GM06990 (cell line): ENCODE results near the gene CNIH3.

Experiments used
- DNase-seq: peaks from one replicate; pipeline ENCODE4 v3.0.0-alpha.2; 2011; ENCODE audit not compliant: insufficient read length; ENCODE audit errors: extremely low read depth
- H3K27me3 ChIP-seq: replicated peaks from 2 replicates; pipeline ENCODE4 v1.6.0; 2011; ENCODE audit warnings: low read length; ENCODE audit not compliant: control insufficient read depth, insufficient read depth
- H3K36me3 ChIP-seq: 2 replicates; pipeline ENCODE4 v1.5.1; 2011; ENCODE audit warnings: low read length; ENCODE audit not compliant: control insufficient read depth, insufficient read depth
- H3K4me3 ChIP-seq: replicated peaks from 2 replicates; pipeline ENCODE4 v1.5.1; 2011; ENCODE audit warnings: low read depth, mild to moderate bottlenecking, control low read depth, low read length
- TF ChIP-seq, protein P1 (sequence below): IDR thresholded peaks from 2 replicates; pipeline ENCODE4 v1.5.1; 2011; ENCODE audit warnings: low read length, control low read depth, mild to moderate bottlenecking, inconsistent platforms; ENCODE audit not compliant: insufficient read depth, poor library complexity, severe bottlenecking

Gene CNIH3

DNA sequence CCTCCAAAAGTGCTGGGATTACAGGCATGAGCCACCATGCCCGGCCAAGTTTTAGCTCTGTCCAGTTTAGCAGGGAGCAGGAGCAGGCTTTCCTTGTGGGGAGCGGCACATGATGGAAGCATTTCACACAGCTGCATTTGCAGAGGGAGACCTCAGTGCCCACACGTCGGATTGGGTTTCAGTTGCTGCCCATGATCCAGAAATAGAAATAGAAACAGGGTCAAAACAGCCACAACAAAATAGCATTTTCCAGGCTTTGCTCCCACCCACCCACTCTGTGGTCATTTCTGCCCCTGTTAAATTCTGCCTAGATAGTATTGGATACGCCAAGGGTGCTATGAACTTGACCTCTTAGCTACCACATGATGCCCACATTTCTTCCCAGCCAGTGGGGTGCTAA, 128.4 kb downstream of the CNIH3 start:
- TF ChIP-seq, protein P1, sequence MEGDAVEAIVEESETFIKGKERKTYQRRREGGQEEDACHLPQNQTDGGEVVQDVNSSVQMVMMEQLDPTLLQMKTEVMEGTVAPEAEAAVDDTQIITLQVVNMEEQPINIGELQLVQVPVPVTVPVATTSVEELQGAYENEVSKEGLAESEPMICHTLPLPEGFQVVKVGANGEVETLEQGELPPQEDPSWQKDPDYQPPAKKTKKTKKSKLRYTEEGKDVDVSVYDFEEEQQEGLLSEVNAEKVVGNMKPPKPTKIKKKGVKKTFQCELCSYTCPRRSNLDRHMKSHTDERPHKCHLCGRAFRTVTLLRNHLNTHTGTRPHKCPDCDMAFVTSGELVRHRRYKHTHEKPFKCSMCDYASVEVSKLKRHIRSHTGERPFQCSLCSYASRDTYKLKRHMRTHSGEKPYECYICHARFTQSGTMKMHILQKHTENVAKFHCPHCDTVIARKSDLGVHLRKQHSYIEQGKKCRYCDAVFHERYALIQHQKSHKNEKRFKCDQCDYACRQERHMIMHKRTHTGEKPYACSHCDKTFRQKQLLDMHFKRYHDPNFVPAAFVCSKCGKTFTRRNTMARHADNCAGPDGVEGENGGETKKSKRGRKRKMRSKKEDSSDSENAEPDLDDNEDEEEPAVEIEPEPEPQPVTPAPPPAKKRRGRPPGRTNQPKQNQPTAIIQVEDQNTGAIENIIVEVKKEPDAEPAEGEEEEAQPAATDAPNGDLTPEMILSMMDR: no peak
- no peak overlapping the region for H3K4me3 ChIP-seq
- H3K36me3 ChIP-seq: no peaks in the 10 kb centered on the region
- H3K27me3 ChIP-seq: no peaks in the 10 kb centered on the region
- DNase-seq: no peak

DNA sequence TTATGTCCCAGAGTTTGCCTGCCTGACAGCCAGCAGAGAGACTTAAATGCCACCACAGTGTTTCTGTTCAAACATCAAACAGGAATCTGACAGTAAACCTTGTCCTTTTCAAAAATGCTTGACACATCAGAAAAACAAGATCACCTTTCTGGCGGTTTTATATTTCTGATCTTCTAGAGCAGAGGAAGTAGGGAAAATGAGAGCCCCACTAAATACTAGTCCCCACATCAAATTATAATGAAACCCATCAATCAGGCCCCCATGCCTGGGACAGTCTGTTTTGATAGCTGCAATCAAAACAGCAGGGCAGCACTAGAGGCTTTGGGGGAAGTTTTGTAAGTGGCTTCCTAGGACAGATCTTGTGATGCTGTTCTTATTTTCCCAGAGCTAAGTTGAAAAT, 129.3 kb downstream of the CNIH3 start:
- no peak for DNase-seq
- H3K4me3 ChIP-seq: no peak overlapping the region
- TF ChIP-seq, protein P1: no peak

DNA sequence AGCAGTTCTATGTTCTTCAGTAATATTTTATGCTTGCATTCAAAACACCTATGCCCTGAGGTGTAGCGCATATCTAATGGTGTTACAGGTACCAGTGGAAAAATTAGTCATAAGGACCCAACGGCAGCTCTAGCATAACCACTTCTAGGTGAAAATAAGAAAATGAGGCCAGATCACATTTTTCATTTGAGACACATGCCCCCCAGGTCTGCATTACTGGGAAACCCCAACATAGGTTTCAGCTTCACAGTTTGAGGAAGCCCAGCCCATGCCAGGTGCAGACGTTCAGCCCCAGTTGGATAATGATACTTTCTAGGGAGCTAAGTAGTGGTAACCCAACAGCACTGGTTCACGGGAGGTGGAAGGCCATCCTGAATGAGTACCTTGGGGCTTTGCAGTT, 129.8 kb downstream of the CNIH3 start:
- TF ChIP-seq, protein P1: no peak
- H3K27me3 ChIP-seq: no peaks in the 10 kb centered on the region
- H3K36me3 ChIP-seq: no peaks in the 10 kb centered on the region
- DNase-seq: peak; percentile 37
- H3K4me3 ChIP-seq: no peak overlapping the region

More for the DNA sequence above, 129.3 kb downstream of the CNIH3 start:
- Histone ChIP-seq H3K36me3 (no peaks in the 10 kb centered on the region), H3K27me3 (no peaks in the 10 kb centered on the region)

DNA sequence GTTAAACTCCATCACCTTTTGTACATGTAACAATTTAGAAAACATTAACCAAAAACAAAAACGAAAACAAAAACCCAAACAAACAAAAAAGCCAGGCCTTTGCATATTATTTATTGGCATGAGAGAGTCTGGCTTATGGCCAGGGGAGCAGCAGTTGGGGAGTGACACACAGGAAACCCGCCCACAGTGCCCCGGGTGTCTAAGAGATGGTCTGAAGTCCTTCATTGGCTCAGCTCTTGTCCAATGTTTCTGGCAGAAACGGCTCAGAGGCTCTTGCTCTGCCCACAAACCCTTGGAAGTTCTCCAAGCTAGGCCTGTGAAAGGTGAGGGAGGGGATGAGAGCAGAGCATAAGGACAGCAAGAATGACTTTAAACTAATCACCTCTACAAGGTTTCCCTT, 131.5 kb downstream of the CNIH3 start:
- no peaks in the 10 kb centered on the region for H3K27me3 ChIP-seq
- H3K4me3 ChIP-seq: no peak overlapping the region
- no peak for DNase-seq
- TF ChIP-seq, protein P1: no peak
- no peaks in the 10 kb centered on the region for H3K36me3 ChIP-seq

DNA sequence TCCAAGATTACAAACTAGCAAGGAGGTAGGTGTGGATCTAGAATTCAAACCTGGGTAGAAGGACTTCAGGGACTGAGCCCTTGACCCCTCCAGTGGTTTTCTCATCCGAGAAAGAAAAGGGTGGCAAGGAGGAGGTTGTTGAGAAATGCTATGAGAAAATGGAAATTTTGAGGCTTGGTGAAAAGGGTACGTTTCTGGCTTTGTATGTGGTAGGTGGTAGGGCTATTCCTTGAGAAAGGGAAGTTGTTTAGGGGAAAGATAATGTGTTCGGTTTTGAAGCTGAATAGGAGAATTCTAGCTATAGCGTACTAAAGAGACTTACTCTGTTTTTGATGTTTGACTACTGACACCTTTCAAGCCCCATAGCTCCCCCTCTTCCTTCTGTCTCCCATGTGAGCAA, 133.8 kb downstream of the CNIH3 start:
- TF ChIP-seq, protein P1: no peak
- Histone ChIP-seq H3K4me3 (no peak overlapping the region), H3K36me3 (no peaks in the 10 kb centered on the region), H3K27me3 (no peaks in the 10 kb centered on the region)
- DNase-seq: no peak

DNA sequence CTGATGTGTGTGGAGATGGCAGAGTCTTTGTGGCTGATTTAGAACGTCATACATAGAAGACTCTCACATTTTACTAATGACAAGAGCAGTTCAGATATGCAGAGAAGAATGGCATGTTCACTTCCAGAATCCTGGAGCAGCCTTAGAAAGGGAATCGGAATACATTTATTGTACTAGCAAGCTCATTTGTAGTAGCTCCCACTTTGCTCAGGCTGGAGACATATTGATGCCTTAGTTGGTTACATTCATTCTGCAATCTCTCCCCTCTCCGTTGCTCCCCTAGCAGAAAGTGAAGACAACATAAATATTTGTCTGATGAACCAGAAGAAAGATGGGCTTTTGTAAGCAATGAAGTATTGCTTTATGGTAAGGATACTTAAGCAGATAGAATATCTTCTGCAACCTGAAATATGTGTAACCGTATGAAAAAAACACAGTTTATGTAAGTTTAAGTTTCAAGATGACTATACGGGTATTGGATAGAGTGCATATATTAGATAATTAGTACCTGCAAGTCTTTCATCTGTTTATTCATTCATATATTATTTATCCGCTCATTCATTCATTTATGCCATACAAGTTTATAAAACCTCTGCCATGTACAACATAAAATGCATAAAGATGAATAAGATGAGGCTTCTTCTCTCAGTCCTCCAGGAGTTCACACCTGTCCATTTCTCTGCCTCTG, 135.7 kb downstream of the CNIH3 start:
- no peak for DNase-seq
- Histone ChIP-seq H3K4me3 (no peak overlapping the region), H3K36me3 (no peaks in the 10 kb centered on the region), H3K27me3 (no peaks in the 10 kb centered on the region)
- TF ChIP-seq, protein P1: no peak
